HG03139 (cell line): ENCODE data around the gene PDZRN3.

ENCODE experiments used
- ATAC-seq: cut with Tn5 transposase; IDR thresholded peaks from one replicate; pipeline ENCODE4 v1.9.1; 2021; ENCODE audit not compliant: unreplicated experiment

PDZRN3 gene

GRCh38 chr3:73529308-73530021, 95.3 kb downstream of the PDZRN3 start:
- no peak for ATAC-seq

GRCh38 chr3:73525591-73525990, 99.2 kb downstream of the PDZRN3 start:
- no peak for ATAC-seq

GRCh38 chr3:73523661-73524060, 101.1 kb downstream of the PDZRN3 start:
- no peak for ATAC-seq

GRCh38 chr3:73521734-73522336, 102.9 kb downstream of the PDZRN3 start:
- ATAC-seq = no peak

- ATAC-seq = no peak
Observed at GRCh38 chr3:73520931-73521461, 103.7 kb downstream of the PDZRN3 start.

GRCh38 chr3:73516631-73517030, 108.1 kb downstream of the PDZRN3 start:
- no peak for ATAC-seq

- ATAC-seq = no peak
Observed at GRCh38 chr3:73513260-73513659, 111.5 kb downstream of the PDZRN3 start.

- no peak for ATAC-seq
Observed at GRCh38 chr3:73511571-73512525, 112.9 kb downstream of the PDZRN3 start.

GRCh38 chr3:73510784-73511183, 114.0 kb downstream of the PDZRN3 start:
- ATAC-seq = no peak

- ATAC-seq = no peak
Observed at GRCh38 chr3:73510334-73510733, 114.4 kb downstream of the PDZRN3 start.

- no peak for ATAC-seq
Observed at GRCh38 chr3:73509816-73510215, 114.9 kb downstream of the PDZRN3 start.

- no peak for ATAC-seq
Observed at GRCh38 chr3:73509066-73509465, 115.7 kb downstream of the PDZRN3 start.

- peak; percentile 65 for ATAC-seq
Observed at GRCh38 chr3:73508330-73508954, 116.3 kb downstream of the PDZRN3 start.

- no peak for ATAC-seq
Observed at GRCh38 chr3:73504852-73505251, 119.9 kb downstream of the PDZRN3 start.

GRCh38 chr3:73504239-73504638, 120.5 kb downstream of the PDZRN3 start:
- no peak for ATAC-seq

GRCh38 chr3:73503781-73504180, 121.0 kb downstream of the PDZRN3 start:
- ATAC-seq = no peak

GRCh38 chr3:73502609-73503583, 121.8 kb downstream of the PDZRN3 start:
- peak; percentile 63 for ATAC-seq

- ATAC-seq = no peak
Observed at GRCh38 chr3:73500321-73500720, 124.4 kb downstream of the PDZRN3 start.

- ATAC-seq = no peak
Observed at GRCh38 chr3:73499787-73500186, 125.0 kb downstream of the PDZRN3 start.
